ENCODE measurements around the gene CSTPP1.

DNA sequence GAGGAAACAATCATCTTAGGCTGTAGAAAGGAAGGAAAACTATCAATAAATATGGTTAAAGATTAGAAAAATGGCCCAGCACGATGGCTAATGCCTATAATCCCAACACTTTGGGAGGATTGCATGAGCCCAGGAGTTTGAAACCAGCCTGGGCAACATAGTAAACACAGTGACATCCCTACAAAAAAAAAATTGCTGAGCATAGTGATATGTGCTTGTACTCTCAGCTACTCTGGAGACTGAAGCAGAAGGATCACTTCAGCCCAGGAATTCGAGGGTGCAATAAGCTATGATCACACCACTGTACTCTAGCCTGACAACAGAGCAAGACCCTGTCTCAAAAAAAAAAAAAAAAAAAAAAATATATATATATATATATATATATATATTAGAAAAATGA is 185.2 kb downstream of the CSTPP1 start:
- TF ChIP-seq POLR2A (IDR thresholded peaks at IDR 0.05; ENCODE audit: control extremely low read depth in 1 of 2, low read depth in 2 of 2, low read length in 2 of 2): no peak
- TF ChIP-seq, protein P1, sequence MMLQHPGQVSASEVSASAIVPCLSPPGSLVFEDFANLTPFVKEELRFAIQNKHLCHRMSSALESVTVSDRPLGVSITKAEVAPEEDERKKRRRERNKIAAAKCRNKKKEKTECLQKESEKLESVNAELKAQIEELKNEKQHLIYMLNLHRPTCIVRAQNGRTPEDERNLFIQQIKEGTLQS (IDR thresholded peaks at IDR 0.05; ENCODE audit: insufficient read depth, low read depth, low read length): no peak
